DND-41 (cell line): Measurements from ENCODE around the gene CCDC201.

Source experiments
- CTCF ChIP-seq: IDR thresholded peaks from 2 replicates; pipeline ENCODE4 v1.5.1; 2012; ENCODE audit warnings: borderline replicate concordance, low read length, moderate library complexity, mild to moderate bottlenecking; ENCODE audit not compliant: poor library complexity, severe bottlenecking; ENCODE audit errors: extremely low read depth
- EZH2 ChIP-seq: IDR thresholded peaks from 3 replicates; pipeline ENCODE4 v1.6.1; 2012; ENCODE audit warnings: borderline replicate concordance, low read depth, mild to moderate bottlenecking, moderate library complexity, low read length, inconsistent platforms; ENCODE audit not compliant: severe bottlenecking

GRCh38 chr7:45872116-45873034, 507 bp downstream of the CCDC201 start:
- TF ChIP-seq CTCF, result peak; percentile 55
- no peak for TF ChIP-seq EZH2
